ENCODE data around the gene LEMD2.

DNA sequence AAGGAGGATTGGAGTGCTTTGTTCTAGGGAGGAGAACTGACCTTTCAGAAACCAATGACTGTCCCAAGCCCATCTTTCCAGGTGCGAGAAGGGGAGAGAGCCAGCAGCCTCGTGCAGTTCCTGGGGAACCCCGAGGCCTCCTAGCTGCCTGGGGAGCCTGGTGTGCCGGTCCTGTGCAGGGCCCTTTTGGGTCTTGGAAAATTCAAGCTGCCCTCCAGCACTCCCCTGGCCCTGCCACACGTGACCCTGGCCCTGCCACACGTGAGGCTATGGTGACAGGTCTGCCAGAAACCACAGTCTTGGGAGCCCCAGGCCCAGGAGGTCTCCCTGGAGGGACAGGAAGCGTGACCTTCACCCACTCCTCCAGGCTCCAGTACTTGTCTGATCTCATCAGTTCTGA, 57.9 kb downstream of the LEMD2 start:
- TF ChIP-seq POLR2A (IDR thresholded peaks at IDR 0.05): no peak
- TF ChIP-seq, protein P1, sequence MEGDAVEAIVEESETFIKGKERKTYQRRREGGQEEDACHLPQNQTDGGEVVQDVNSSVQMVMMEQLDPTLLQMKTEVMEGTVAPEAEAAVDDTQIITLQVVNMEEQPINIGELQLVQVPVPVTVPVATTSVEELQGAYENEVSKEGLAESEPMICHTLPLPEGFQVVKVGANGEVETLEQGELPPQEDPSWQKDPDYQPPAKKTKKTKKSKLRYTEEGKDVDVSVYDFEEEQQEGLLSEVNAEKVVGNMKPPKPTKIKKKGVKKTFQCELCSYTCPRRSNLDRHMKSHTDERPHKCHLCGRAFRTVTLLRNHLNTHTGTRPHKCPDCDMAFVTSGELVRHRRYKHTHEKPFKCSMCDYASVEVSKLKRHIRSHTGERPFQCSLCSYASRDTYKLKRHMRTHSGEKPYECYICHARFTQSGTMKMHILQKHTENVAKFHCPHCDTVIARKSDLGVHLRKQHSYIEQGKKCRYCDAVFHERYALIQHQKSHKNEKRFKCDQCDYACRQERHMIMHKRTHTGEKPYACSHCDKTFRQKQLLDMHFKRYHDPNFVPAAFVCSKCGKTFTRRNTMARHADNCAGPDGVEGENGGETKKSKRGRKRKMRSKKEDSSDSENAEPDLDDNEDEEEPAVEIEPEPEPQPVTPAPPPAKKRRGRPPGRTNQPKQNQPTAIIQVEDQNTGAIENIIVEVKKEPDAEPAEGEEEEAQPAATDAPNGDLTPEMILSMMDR (IDR thresholded peaks at IDR 0.05): no peak
